ENCODE data around the gene CA9.

Gene CA9

DNA sequence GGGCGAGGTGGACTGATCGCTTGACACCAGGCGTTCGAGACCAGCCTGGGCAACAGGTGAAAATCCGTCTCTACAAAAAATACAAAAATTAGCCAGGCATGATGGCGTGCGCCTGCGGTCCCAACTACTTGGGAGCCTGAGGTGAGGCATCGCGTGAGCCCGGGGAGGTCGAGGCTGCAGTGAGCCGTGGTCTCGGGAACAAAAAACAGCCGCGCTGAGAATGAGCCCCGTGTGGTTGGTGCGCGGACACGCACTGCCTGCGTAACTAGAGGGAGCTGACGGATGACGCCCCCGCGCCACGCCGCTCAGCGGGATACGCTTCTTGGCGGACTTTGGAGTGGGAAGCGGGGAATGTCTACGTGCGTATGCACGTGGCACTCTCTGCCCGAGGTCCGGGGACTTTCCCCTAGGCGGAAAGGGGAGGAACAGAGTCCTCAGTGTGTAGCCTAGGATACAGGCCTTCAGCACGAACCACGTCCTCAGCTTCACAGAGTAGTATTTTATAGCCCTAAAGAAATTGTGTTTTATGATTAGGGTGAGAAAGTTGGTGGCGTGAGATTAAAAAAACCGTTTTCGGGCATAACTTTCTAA, 16.1 kb upstream of the CA9 start, which contains the start of gene RMRP:
TSS of gene RMRP (minus strand) at position 474 of the 591 bp plus-strand sequence.
- TF ChIP-seq, protein P1, sequence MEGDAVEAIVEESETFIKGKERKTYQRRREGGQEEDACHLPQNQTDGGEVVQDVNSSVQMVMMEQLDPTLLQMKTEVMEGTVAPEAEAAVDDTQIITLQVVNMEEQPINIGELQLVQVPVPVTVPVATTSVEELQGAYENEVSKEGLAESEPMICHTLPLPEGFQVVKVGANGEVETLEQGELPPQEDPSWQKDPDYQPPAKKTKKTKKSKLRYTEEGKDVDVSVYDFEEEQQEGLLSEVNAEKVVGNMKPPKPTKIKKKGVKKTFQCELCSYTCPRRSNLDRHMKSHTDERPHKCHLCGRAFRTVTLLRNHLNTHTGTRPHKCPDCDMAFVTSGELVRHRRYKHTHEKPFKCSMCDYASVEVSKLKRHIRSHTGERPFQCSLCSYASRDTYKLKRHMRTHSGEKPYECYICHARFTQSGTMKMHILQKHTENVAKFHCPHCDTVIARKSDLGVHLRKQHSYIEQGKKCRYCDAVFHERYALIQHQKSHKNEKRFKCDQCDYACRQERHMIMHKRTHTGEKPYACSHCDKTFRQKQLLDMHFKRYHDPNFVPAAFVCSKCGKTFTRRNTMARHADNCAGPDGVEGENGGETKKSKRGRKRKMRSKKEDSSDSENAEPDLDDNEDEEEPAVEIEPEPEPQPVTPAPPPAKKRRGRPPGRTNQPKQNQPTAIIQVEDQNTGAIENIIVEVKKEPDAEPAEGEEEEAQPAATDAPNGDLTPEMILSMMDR (IDR thresholded peaks at IDR 0.05; ENCODE audit: low read depth, low read length) = 0 out of 2 replicates have a peak, but pooled peaks have one; percentile 12
- H3K4me3 ChIP-seq (ENCODE audit: low read depth, low read length) = peak within 1 kb of the TSS; percentile 82

DNA sequence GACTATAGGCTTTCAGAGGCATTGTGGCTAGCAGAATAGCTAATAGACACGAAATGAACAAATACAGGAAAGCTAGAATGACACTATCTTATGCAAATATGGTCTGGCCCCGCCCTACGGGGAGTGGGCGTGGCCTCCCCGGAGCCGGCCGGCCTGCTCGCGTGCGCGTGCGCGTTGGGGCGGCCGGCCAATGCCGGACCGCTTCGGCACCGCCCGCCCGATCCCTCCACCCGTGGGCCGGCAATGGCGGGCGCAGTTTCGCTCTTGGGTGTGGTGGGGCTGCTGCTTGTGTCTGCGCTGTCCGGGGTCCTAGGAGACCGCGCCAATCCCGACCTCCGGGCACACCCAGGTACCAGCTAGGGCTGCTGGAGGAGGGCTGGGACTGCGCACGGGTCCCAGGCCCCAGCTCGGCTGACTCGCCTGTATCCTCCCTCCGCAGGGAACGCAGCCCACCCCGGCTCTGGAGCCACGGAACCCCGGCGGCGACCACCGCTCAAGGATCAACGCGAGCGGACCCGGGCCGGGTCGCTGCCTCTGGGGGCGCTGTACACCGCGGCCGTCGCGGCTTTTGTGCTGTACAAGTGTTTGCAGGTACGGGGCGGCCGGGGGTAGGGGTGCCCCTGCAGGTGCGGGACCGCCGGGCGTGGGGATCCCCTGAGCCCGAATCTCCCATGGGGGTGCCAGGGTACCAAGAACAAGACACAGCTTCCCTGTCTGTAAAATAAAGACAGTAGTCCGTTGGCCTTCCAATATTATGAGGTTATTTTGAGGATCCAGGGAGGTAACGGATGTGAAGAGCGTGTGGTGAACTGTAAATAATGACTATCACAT, 15.4 kb upstream of the CA9 start, which contains the start of gene CCDC107:
TSS of gene CCDC107 (plus strand) at position 156 of the 831 bp plus-strand sequence. CDS start at position 244, 88 bp downstream.
- peak within 1 kb of the TSS; percentile 82 for H3K4me3 ChIP-seq (ENCODE audit: low read depth, low read length)
- TF ChIP-seq, protein P1 (IDR thresholded peaks at IDR 0.05; ENCODE audit: low read depth, low read length) = no peak

DNA sequence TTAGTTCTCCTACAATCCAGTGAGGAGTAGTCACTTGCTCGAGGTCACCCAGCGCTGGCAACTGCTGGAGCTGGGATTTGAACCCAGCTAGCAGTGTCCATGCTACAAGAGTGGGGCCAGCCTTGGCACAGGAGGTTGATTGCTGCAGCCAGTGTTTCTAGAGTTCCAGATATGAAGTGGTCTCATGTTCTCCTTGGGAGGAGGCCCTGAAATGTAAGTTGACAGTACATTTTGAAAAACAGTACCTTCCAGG, 14.8 kb upstream of the CA9 start:
- peak overlapping the region; percentile 82 for H3K4me3 ChIP-seq (ENCODE audit: low read depth, low read length)
- TF ChIP-seq, protein P1 (IDR thresholded peaks at IDR 0.05; ENCODE audit: low read depth, low read length) = no peak

DNA sequence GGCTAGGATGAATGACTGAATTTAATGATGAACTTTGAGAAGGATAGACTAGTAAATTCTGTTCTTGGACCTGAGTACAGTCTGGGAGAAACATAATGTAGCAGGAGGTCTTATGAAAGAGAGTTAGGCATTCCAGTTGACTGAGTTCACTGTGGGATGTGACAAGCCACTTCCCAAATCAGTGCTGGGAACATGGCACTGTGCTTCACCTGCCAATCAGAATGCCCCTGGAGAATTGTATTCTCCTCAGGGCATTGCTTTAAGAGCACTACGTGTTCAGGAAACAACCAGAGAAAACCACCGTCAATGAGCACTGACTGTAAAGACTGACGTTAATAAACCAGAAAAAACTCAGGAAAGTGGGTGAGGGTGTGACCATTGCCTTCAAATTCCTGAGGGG, 14.4 kb upstream of the CA9 start:
- TF ChIP-seq, protein P1 (IDR thresholded peaks at IDR 0.05; ENCODE audit: low read depth, low read length) = no peak
- peak overlapping the region; percentile 82 for H3K4me3 ChIP-seq (ENCODE audit: low read depth, low read length)

DNA sequence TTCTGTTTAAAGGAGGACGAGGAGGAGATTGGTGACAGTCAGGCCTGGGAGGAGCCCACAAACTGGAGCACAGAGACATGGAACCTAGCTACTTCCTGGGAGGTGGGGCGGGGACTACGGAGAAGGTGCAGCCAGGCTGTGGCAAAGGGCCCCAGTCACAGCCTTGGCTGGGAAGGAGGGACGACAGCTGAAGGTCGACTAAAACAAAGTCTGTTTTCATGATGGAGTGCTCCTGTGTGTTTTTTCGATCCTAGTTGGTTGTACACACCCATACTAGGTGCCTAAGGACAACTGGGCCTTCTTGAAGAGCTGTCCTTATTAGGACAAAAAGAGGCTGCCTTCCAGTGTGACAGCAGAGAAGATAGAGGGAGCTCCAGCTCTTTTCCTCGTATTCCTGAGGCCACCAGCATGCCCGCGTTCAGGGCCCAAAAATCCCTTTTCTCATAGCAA, 12.7 kb upstream of the CA9 start:
- TF ChIP-seq, protein P1 (IDR thresholded peaks at IDR 0.05; ENCODE audit: low read depth, low read length) = peak; percentile 52
- H3K4me3 ChIP-seq (ENCODE audit: low read depth, low read length) = no peak overlapping the region

DNA sequence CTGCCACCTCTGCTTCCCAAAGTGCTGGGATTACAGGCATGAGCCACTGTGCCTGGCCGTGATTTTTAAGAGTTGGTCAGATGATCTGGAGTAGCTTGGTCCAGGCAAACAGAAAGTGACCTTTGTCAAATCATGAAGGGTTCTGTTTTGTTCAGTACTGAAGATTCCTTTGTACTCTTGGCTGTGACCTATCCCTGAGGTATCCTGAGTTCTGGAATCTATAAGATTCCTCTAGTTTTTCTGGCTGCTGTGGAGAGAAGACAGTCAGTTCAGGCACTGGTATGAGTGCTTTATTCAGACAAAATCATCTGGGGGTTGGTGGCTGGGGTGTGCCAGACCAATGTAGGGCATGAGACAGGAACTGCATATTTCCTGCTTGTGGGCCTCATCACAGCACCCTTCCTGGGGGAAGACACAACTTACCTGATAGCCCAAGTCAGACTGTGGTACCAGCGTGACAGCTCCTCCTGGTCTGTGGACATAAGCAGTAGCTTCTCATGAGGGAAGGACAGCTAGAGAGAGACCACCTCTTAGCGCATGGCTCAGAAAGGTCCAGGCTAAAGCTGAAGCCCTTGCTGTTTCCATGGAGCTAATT, 11.9 kb upstream of the CA9 start:
- no peak overlapping the region for H3K4me3 ChIP-seq (ENCODE audit: low read depth, low read length)
- TF ChIP-seq, protein P1 (IDR thresholded peaks at IDR 0.05; ENCODE audit: low read depth, low read length) = no peak

DNA sequence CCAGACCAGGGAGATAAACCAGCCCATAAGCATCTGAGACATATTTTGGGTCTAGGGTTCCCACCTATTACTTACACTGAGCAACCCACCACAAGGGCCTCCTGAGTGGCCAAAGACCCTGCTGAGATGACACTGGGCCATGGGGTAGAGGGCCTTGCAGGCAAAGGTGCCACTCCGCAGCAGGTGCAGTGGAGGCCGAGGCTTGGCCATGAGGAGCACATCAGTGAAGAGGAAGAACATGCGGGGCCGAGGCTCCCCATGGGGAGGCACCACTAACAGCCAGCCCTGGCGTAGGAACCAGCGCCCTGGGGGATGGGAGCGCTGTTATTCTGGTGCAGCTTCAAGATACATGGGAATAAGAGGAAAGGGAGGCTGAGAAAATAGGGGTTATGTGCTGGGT, 11.3 kb upstream of the CA9 start:
- no peak overlapping the region for H3K4me3 ChIP-seq (ENCODE audit: low read depth, low read length)
- TF ChIP-seq, protein P1 (IDR thresholded peaks at IDR 0.05; ENCODE audit: low read depth, low read length) = no peak

Data from WI38 (cell line).